ENCODE results near the gene CFAP221.

- TF ChIP-seq CTCF (optimal IDR thresholded peaks at IDR 0.05 in 1 of 3, IDR thresholded peaks at IDR 0.05 in 1 of 3, conservative IDR thresholded peaks at IDR 0.05 in 1 of 3; ENCODE audit: extremely low read depth in 1 of 3, insufficient read depth in 2 of 3, low read length in 3 of 3) = no peak
- no peak for TF ChIP-seq EZH2 (IDR thresholded peaks at IDR 0.05; ENCODE audit: low read length)
Measured at GRCh38 chr2:119692954-119693353, 148.7 kb downstream of the CFAP221 start.

All from keratinocyte (primary cell).